Subcutaneous abdominal adipose tissue (tissue), 5 donors: ENCODE measurements around the gene UMAD1.

Source experiments
- H3K27ac ChIP-seq: one replicate; pipeline ENCODE4 v1.7.0; 2013; ENCODE audit warnings: low read depth, mild to moderate bottlenecking, inconsistent platforms, low read length, moderate library complexity
- H3K27me3 ChIP-seq, 5 donors: one replicate each; pipeline ENCODE4 v1.7.0; 2013; ENCODE audit warnings: low read length in 5 of 5, inconsistent platforms in 1 of 5; ENCODE audit not compliant: control insufficient read depth in 5 of 5, insufficient read depth in 4 of 5
- H3K36me3 ChIP-seq, 5 donors: one replicate each; pipeline ENCODE4 v1.7.0; 2013; ENCODE audit warnings: low read length in 5 of 5; ENCODE audit not compliant: control insufficient read depth in 5 of 5, insufficient read depth in 5 of 5
- H3K4me1 ChIP-seq, 5 donors: one replicate each; pipeline ENCODE4 v1.7.0; 2013; ENCODE audit warnings: low read length in 5 of 5, mild to moderate bottlenecking in 3 of 5, moderate library complexity in 1 of 5; ENCODE audit not compliant: control insufficient read depth in 5 of 5, insufficient read depth in 5 of 5
- H3K4me3 ChIP-seq, 5 donors: one replicate each; pipeline ENCODE4 v1.7.0; 2013; ENCODE audit warnings: low read length in 5 of 5, low read depth in 1 of 5
- H3K9ac ChIP-seq, 5 donors: one replicate each; pipeline ENCODE4 v1.7.0; 2013; ENCODE audit warnings: low read length in 5 of 5, mild to moderate bottlenecking in 4 of 5, moderate library complexity in 3 of 5
- H3K9me3 ChIP-seq, 5 donors: one replicate each; pipeline ENCODE4 v1.7.0; 2013; ENCODE audit warnings: low read length in 5 of 5; ENCODE audit not compliant: control insufficient read depth in 5 of 5
- donor health status: healthy.
- donor health status: healthy.
- donor health status: healthy.
- donor health status: healthy.
- donor health status: healthy.

UMAD1 gene

DNA sequence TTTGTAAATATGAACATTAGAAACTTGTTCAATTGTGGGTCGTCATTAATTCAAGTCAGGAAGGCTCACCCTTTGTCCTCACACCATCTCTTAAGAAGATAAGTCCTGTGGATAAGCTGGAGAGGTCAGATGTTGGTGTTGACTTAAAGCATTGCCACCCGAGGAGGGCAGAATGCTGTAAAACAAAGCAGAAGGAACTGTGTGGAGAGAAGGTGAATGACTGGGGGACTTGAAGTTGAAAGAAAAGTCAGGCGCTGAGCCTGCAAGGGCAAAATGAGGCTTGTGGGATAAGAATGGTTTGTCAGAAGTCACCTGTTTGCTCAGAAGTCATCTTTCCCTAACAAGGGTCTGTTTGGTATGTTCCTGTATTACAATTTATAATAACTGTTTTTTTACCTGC, 68.7 kb downstream of the UMAD1 start:
- Histone ChIP-seq H3K27me3 (no peaks in the 10 kb centered on the region), H3K36me3 (no peaks in the 10 kb centered on the region), H3K9me3 (no peaks in the 10 kb centered on the region), H3K27ac (no peak overlapping the region), H3K4me1 (peaks cover 0 to 2% (median 0%) of the 10 kb centered on the region in 5 donors), H3K9ac (no peak overlapping the region), H3K4me3 (no peak overlapping the region)

DNA sequence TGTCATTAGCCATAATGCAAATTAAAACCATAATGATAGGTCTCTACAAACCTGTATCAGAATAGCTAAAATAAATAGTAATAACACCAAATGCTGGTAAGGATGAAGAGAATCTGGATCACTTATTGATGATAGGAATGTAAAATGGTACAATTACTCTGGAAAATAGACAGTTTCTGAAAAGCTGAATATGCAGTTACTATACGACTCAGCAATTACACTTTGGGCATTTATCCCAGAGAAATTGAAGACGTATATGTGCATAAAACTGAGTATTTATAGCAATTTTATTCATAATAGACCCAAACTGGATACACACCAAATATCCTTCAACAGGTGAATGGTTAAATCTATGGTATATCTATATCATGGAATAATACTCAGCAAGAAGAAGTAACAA, 69.9 kb downstream of the UMAD1 start:
- Histone ChIP-seq H3K4me3 (no peak overlapping the region), H3K9me3 (no peaks in the 10 kb centered on the region), H3K36me3 (no peaks in the 10 kb centered on the region), H3K4me1 (peaks cover 0 to 2% (median 0%) of the 10 kb centered on the region in 5 donors), H3K27me3 (no peaks in the 10 kb centered on the region), H3K27ac (no peak overlapping the region), H3K9ac (no peak overlapping the region)

DNA sequence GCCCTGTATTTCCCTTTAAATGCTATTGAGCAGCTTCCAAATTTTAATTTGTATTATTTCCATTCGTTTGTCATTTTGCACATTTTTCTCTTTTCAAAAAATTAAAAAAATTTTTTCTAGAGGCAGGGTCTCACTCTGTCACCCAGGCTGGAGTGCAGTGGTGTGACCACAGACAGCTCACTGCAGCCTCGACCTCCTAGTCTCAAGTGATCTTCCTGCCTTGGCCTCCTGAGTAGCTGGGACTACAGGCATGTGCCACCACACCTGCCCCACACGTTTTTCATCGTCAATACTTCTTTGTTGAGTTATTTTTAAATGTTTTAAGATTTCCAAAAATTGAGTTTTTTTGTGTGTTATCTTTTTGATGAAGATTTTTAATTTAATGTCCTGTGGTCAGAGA, 73.2 kb downstream of the UMAD1 start:
- H3K9ac ChIP-seq, result no peak overlapping the region
- no peak overlapping the region for H3K27ac ChIP-seq
- no peaks in the 10 kb centered on the region for H3K9me3 ChIP-seq
- H3K4me3 ChIP-seq, result no peak overlapping the region
- H3K36me3 ChIP-seq, result no peaks in the 10 kb centered on the region
- no peaks in the 10 kb centered on the region for H3K4me1 ChIP-seq
- H3K27me3 ChIP-seq, result no peaks in the 10 kb centered on the region

DNA sequence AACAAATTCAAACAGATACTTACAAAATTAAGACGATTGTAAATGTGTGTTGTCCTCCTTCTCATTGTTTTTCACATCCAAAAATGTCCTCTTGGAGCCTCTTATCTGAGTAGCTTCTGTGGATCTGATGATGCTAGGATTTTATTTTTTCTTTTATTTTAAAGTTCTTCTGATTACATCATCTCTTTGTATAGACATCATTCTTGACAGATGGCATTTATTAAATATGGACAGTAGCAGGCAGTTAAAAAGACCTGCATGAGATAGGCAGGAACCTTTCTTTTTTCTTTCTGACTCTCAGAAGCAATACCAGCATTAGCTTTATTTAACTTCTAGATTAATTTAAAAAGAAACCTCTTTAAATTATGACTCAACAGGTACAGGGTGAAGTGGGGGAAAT, 77.9 kb downstream of the UMAD1 start, which contains the start of gene RPA3:
Gene RPA3, minus strand, starts transcription at position 116 of the 400 bp plus-strand sequence. CDS start 78,189 bp downstream, outside the sequence.
- peaks cover 0 to 3% (median 0%) of the 10 kb centered on the region in 5 donors for H3K36me3 ChIP-seq
- no peak within 1 kb of the TSS for H3K9ac ChIP-seq
- H3K4me1 ChIP-seq, result peaks cover 0 to 3% (median 0%) of the 10 kb centered on the region in 5 donors
- H3K27me3 ChIP-seq, result no peaks in the 10 kb centered on the region
- no peaks in the 10 kb centered on the region for H3K9me3 ChIP-seq
- no peak within 1 kb of the TSS for H3K4me3 ChIP-seq
- H3K27ac ChIP-seq, result no peak within 1 kb of the TSS

DNA sequence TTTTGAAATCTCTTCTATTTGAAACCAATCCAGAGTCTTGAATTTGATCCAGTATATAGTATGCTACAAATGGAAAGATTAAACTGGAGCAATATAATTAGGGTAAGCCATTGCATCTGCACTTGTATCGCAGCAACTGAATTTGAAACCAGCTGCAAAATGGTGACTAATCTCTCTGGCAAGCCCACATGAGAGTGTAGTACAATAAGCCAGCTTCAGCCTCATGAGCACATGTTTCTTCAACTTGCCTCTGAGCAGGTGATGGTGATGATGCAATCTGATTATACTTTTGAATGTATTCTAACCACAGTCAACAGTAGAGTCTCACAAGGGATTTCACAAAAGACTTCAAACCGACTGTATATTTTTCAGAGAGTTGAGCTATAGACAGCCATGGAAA, 78.7 kb downstream of the UMAD1 start:
- peaks cover 0 to 3% (median 0%) of the 10 kb centered on the region in 5 donors for H3K4me1 ChIP-seq
- peaks cover 0 to 3% (median 0%) of the 10 kb centered on the region in 5 donors for H3K36me3 ChIP-seq
- H3K4me3 ChIP-seq, result no peak overlapping the region
- no peaks in the 10 kb centered on the region for H3K9me3 ChIP-seq
- no peak overlapping the region for H3K9ac ChIP-seq
- no peaks in the 10 kb centered on the region for H3K27me3 ChIP-seq
- H3K27ac ChIP-seq, result no peak overlapping the region

DNA sequence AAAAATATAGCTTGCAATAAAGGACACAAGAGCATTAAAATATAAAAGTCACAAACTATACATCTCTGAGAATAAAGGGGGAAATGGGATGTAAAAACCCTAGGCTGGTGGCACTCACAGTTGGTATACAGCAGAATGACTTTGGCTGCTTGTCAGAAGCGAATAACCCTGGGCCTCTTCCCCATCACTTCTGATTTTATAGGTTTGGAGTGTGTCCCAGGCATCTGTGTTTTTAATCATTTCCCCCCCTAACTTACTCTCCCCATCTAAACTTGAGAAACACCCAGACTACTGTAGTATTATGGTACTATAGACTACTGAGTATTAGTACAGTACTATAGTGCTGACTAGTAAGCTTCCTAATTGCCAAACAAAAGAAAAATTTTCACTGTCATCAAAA, 79.6 kb downstream of the UMAD1 start:
- H3K27me3 ChIP-seq, result no peaks in the 10 kb centered on the region
- H3K9ac ChIP-seq, result no peak overlapping the region
- no peaks in the 10 kb centered on the region for H3K9me3 ChIP-seq
- H3K4me3 ChIP-seq, result no peak overlapping the region
- H3K27ac ChIP-seq, result no peak overlapping the region
- peaks cover 0 to 3% (median 0%) of the 10 kb centered on the region in 5 donors for H3K4me1 ChIP-seq
- peaks cover 0 to 3% (median 0%) of the 10 kb centered on the region in 5 donors for H3K36me3 ChIP-seq

DNA sequence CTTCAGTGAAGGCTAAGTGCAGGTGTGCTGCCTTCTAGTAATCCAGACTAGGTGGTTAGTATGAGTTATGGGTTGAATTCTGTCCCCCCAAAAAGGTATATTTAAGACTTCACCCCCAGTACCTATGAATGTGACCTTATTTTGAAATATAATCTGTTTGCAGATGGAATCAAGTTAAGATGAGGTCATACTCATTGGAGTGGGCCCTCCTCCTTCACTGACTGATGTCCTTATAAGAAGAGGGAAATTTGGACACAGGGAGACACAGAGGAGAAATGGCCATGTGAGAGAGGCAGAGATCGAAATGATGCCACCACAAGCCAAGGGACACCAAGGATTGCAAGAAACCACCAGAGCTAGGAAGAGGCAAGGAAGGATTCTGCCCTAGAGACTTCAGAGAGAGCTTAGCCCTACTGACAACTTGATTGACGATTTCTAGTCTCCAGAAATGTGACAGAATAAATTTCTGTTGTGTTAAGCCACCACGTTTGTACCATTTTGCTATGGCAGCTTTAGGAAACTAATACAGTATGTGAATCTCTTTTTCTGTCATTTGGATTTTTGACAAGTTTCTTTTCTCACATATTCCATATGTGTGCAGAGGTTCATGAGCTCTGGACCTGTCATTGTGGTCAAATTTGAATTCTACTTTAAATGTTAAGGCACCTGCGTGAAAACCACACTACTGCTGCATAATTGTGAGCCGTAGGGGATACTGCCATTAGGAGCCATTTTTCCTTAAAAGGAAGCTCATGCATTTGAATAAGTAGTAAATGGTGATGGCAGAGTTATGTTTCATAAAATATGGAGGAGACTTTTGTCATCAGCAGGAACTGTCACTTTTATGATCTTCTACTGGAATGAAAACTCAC, 80.4 kb downstream of the UMAD1 start:
- Histone ChIP-seq H3K9ac (no peak overlapping the region), H3K27ac (no peak overlapping the region), H3K36me3 (peaks cover 0 to 3% (median 0%) of the 10 kb centered on the region in 5 donors), H3K9me3 (no peaks in the 10 kb centered on the region), H3K4me1 (peaks cover 0 to 3% (median 0%) of the 10 kb centered on the region in 5 donors), H3K27me3 (no peaks in the 10 kb centered on the region), H3K4me3 (no peak overlapping the region)

DNA sequence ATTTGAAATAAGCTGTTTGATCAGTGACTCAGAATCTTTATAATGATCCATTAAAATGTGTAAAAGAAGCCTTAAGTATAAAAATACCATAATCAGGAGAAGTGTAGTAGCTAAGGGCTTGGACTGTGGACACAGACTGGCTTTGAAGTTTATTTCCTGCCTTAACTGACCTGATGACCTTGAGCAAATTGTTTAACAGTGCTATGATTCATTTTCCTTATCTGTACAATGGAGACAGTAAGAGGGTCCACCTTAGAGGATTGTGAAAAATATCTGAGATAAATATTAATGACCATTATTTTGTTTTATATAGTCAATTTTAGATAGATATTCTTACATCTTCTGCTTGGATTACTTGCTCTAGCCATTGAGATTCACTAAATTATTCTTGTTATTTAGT, 91.2 kb downstream of the UMAD1 start:
- Histone ChIP-seq H3K4me1 (peaks cover 0 to 10% (median 2%) of the 10 kb centered on the region in 5 donors), H3K27me3 (no peaks in the 10 kb centered on the region), H3K4me3 (no peak overlapping the region), H3K36me3 (no peaks in the 10 kb centered on the region), H3K9me3 (no peaks in the 10 kb centered on the region), H3K9ac (no peak overlapping the region), H3K27ac (no peak overlapping the region)

DNA sequence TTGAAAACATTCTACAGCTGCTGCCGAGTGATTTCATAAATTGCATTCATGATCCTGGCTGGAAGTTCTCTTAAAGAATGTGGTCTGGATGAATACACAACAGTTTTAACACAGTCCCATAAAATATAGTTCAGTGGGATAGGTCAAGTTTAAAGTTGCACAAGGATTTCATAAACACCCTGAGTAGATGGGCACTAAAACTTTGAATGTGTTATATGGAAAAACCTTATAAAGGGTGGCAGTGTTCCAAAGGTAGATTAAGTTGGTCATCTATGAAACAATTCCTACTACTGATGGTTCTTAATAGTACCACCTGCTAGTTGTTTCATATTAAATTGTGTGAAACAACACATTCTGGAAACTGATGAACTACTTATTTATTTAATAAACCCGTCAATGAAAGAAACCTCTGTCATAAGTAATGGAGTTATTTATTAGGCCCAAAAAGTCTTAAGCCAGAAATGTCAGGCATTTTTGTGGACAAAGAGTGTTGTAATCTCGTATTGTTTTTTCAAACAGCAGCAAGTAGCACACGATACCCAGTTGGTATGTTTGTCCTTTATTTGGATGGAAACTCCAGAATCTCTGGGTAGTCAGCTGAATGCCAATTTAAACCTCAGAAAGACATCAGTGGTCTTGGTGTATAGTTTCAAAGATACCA, 92.2 kb downstream of the UMAD1 start:
- H3K27me3 ChIP-seq, result no peaks in the 10 kb centered on the region
- no peak overlapping the region for H3K9ac ChIP-seq
- peaks cover 0 to 10% (median 2%) of the 10 kb centered on the region in 5 donors for H3K4me1 ChIP-seq
- H3K9me3 ChIP-seq, result no peaks in the 10 kb centered on the region
- H3K4me3 ChIP-seq, result no peak overlapping the region
- H3K36me3 ChIP-seq, result no peaks in the 10 kb centered on the region
- H3K27ac ChIP-seq, result no peak overlapping the region

DNA sequence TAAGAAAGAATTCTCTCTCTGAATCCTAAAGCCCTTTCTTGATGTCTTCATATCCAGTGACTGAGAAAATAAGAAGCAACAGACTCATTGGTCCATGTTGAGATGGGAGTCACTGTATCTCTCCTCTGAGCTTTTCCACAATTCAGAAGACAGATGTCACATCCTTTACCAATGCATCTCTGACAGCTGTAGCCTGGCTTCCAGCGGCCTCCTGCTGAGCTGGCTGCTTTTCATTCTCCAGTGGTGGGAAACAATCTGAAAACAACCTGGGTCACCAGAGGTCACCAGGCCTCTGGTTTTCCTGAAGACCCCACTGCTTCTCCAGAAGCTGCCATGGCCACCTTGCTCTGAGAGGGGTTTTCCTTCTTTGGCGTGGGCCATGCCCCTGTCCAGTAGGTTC, 96.1 kb downstream of the UMAD1 start:
- H3K4me1 ChIP-seq, result peaks cover 0 to 10% (median 1%) of the 10 kb centered on the region in 5 donors
- no peak overlapping the region for H3K9ac ChIP-seq
- no peaks in the 10 kb centered on the region for H3K36me3 ChIP-seq
- H3K27me3 ChIP-seq, result no peaks in the 10 kb centered on the region
- no peaks in the 10 kb centered on the region for H3K9me3 ChIP-seq
- H3K4me3 ChIP-seq, result no peak overlapping the region
- H3K27ac ChIP-seq, result no peak overlapping the region
